ENCODE results near the gene DGCR8. TPM values are rescaled to one million over a fixed set of nuclear protein-coding genes. Genes with fewer than 3 reads are reported as not detected.

DGCR8 gene
- total RNA-seq, 1 donor from 2014 or later = 38.1 TPM

DNA sequence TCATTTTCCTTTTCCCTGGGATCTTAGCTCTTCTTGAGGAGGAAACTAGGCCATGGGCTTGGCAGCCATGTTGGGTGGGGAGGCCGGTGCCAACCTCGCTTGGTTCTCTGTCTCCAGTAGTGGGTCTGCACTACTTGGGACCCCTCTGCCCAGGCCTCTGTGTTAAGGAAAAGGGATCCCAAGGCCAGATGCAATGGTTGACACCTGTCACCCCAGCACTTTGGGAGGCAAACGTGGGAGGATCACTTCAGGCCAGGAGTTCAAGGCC is 49.6 kb downstream of the DGCR8 start:
- peaks cover 37 to 59% (median 55%) of the 10 kb centered on the region in 3 donors for H3K4me1 ChIP-seq (ENCODE audit: control insufficient read depth in 3 of 3, insufficient read depth in 3 of 3, low read length in 3 of 3)
- H3K36me3 ChIP-seq (ENCODE audit: control insufficient read depth in 3 of 3, insufficient read depth in 3 of 3, low read length in 3 of 3) = peaks cover 21 to 28% (median 25%) of the 10 kb centered on the region in 3 donors
- H3K9me3 ChIP-seq (ENCODE audit: control insufficient read depth in 3 of 3, low read length in 3 of 3) = no peaks in the 10 kb centered on the region
- H3K9ac ChIP-seq (ENCODE audit: low read depth in 1 of 3, low read length in 3 of 3) = no peak overlapping the region
- H3K4me3 ChIP-seq (ENCODE audit: low read length in 3 of 3) = no peak overlapping the region
- no peak overlapping the region for H3K27ac ChIP-seq (ENCODE audit: low read depth, low read length)
- no peaks in the 10 kb centered on the region for H3K27me3 ChIP-seq (ENCODE audit: control insufficient read depth in 3 of 3, insufficient read depth in 3 of 3, low read length in 3 of 3)

DNA sequence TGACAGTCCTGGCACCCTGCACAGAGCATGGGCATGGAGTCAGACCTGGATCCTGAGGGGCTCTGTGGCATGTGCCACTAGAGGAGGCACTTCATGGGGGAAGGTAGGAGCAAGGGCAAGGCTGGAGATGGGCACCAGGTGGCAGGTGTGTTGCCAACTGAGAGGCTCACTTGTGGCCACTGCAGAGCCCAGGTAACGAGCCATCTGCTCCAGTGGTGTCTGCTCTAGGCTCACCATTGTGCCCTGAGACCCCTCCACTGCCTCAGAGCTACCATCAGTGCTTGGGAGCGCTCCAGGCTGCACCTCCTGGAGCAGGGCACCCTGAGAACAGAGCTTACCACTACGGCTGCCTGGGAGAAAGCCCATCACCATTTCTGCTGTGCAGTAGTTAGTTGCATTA is 50.3 kb downstream of the DGCR8 start:
- Histone ChIP-seq H3K27me3 (ENCODE audit: control insufficient read depth in 3 of 3, insufficient read depth in 3 of 3, low read length in 3 of 3) (no peaks in the 10 kb centered on the region), H3K36me3 (ENCODE audit: control insufficient read depth in 3 of 3, insufficient read depth in 3 of 3, low read length in 3 of 3) (peaks cover 20 to 22% (median 21%) of the 10 kb centered on the region in 3 donors), H3K9me3 (ENCODE audit: control insufficient read depth in 3 of 3, low read length in 3 of 3) (no peaks in the 10 kb centered on the region), H3K4me3 (ENCODE audit: low read length in 3 of 3) (peak overlapping the region in 1 of 3 donors; percentile 82), H3K9ac (ENCODE audit: low read depth in 1 of 3, low read length in 3 of 3) (peak overlapping the region in 2 of 3 donors; percentile 14 to 93), H3K4me1 (ENCODE audit: control insufficient read depth in 3 of 3, insufficient read depth in 3 of 3, low read length in 3 of 3) (peaks cover 39 to 60% (median 58%) of the 10 kb centered on the region in 3 donors), H3K27ac (ENCODE audit: low read depth, low read length) (peak overlapping the region; percentile 81)

- H3K9ac ChIP-seq (ENCODE audit: low read depth in 1 of 3, low read length in 3 of 3) = peak overlapping the region; percentile 79 to 93 (median 85)
- peaks cover 41 to 60% (median 58%) of the 10 kb centered on the region in 3 donors for H3K4me1 ChIP-seq (ENCODE audit: control insufficient read depth in 3 of 3, insufficient read depth in 3 of 3, low read length in 3 of 3)
- H3K4me3 ChIP-seq (ENCODE audit: low read length in 3 of 3) = peak overlapping the region; percentile 78 to 83 (median 82)
- H3K9me3 ChIP-seq (ENCODE audit: control insufficient read depth in 3 of 3, low read length in 3 of 3) = no peaks in the 10 kb centered on the region
- no peaks in the 10 kb centered on the region for H3K27me3 ChIP-seq (ENCODE audit: control insufficient read depth in 3 of 3, insufficient read depth in 3 of 3, low read length in 3 of 3)
- H3K36me3 ChIP-seq (ENCODE audit: control insufficient read depth in 3 of 3, insufficient read depth in 3 of 3, low read length in 3 of 3) = peaks cover 14 to 18% (median 16%) of the 10 kb centered on the region in 3 donors
- H3K27ac ChIP-seq (ENCODE audit: low read depth, low read length) = peak overlapping the region; percentile 81
Measured at GRCh38 chr22:20130731-20131596, 50.9 kb downstream of the DGCR8 start.

GRCh38 chr22:20131597-20131858 is 51.5 kb downstream of the DGCR8 start, which contains the start of gene ZDHHC8:
ZDHHC8 (plus strand) TSS chr22:20131804; CDS start chr22:20131948, 144 bp downstream.
- Histone ChIP-seq H3K36me3 (ENCODE audit: control insufficient read depth in 3 of 3, insufficient read depth in 3 of 3, low read length in 3 of 3) (peaks cover 8 to 13% (median 10%) of the 10 kb centered on the region in 3 donors), H3K9ac (ENCODE audit: low read depth in 1 of 3, low read length in 3 of 3) (peak within 1 kb of the TSS; percentile 83 to 93 (median 85)), H3K4me3 (ENCODE audit: low read length in 3 of 3) (peak within 1 kb of the TSS; percentile 78 to 86 (median 83)), H3K27ac (ENCODE audit: low read depth, low read length) (peak within 1 kb of the TSS; percentile 81), H3K9me3 (ENCODE audit: control insufficient read depth in 3 of 3, low read length in 3 of 3) (no peaks in the 10 kb centered on the region), H3K4me1 (ENCODE audit: control insufficient read depth in 3 of 3, insufficient read depth in 3 of 3, low read length in 3 of 3) (peaks cover 44 to 60% (median 58%) of the 10 kb centered on the region in 3 donors), H3K27me3 (ENCODE audit: control insufficient read depth in 3 of 3, insufficient read depth in 3 of 3, low read length in 3 of 3) (no peaks in the 10 kb centered on the region)

- Histone ChIP-seq H3K9ac (ENCODE audit: low read depth in 1 of 3, low read length in 3 of 3) (peak overlapping the region; percentile 81 to 88 (median 83)), H3K4me3 (ENCODE audit: low read length in 3 of 3) (peak overlapping the region; percentile 77 to 86 (median 81)), H3K4me1 (ENCODE audit: control insufficient read depth in 3 of 3, insufficient read depth in 3 of 3, low read length in 3 of 3) (peaks cover 49 to 64% (median 63%) of the 10 kb centered on the region in 3 donors), H3K27ac (ENCODE audit: low read depth, low read length) (peak overlapping the region; percentile 62), H3K36me3 (ENCODE audit: control insufficient read depth in 3 of 3, insufficient read depth in 3 of 3, low read length in 3 of 3) (peaks cover 7 to 11% (median 8%) of the 10 kb centered on the region in 3 donors), H3K9me3 (ENCODE audit: control insufficient read depth in 3 of 3, low read length in 3 of 3) (no peaks in the 10 kb centered on the region), H3K27me3 (ENCODE audit: control insufficient read depth in 3 of 3, insufficient read depth in 3 of 3, low read length in 3 of 3) (no peaks in the 10 kb centered on the region)
Measured at GRCh38 chr22:20131859-20132685, 52.0 kb downstream of the DGCR8 start.

DNA sequence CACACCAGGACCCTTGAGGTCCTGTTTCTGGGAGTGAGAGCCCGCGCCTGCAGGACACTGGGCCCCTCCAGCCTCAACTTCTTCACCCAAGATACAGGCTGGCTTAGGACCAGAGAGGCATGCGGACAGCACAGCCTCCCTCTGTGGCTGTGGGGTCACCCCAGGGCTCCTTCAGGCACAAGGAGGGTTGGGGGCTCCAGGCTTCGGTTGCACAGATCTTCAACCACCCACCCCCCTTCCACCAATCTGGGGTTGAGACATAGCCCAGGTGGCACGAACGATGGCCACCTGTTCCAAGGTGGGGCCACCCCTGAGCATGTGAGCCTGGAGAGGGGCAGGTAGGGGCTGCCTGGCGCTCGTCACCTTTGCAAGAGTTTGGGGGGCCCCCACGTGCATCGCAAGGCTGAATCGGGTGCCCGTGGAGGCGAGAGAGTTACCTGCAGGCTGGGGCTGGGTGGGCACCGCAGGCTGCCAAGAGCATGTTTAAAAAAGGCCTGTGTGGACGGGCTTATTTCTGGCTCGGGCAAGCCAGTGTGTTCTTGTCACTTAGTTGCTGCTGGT is 52.7 kb downstream of the DGCR8 start:
- peak overlapping the region; percentile 77 to 86 (median 81) for H3K4me3 ChIP-seq (ENCODE audit: low read length in 3 of 3)
- peak overlapping the region; percentile 81 to 88 (median 83) for H3K9ac ChIP-seq (ENCODE audit: low read depth in 1 of 3, low read length in 3 of 3)
- H3K9me3 ChIP-seq (ENCODE audit: control insufficient read depth in 3 of 3, low read length in 3 of 3) = no peaks in the 10 kb centered on the region
- no peaks in the 10 kb centered on the region for H3K27me3 ChIP-seq (ENCODE audit: control insufficient read depth in 3 of 3, insufficient read depth in 3 of 3, low read length in 3 of 3)
- H3K36me3 ChIP-seq (ENCODE audit: control insufficient read depth in 3 of 3, insufficient read depth in 3 of 3, low read length in 3 of 3) = peaks cover 0 to 5% (median 2%) of the 10 kb centered on the region in 3 donors
- peaks cover 56 to 71% (median 70%) of the 10 kb centered on the region in 3 donors for H3K4me1 ChIP-seq (ENCODE audit: control insufficient read depth in 3 of 3, insufficient read depth in 3 of 3, low read length in 3 of 3)
- peak overlapping the region; percentile 62 for H3K27ac ChIP-seq (ENCODE audit: low read depth, low read length)

GRCh38 chr22:20133930-20134549 is 54.0 kb downstream of the DGCR8 start:
- H3K4me3 ChIP-seq (ENCODE audit: low read length in 3 of 3) = peak overlapping the region in 1 of 3 donors; percentile 40
- peaks cover 0 to 2% (median 0%) of the 10 kb centered on the region in 3 donors for H3K36me3 ChIP-seq (ENCODE audit: control insufficient read depth in 3 of 3, insufficient read depth in 3 of 3, low read length in 3 of 3)
- peak overlapping the region in 2 of 3 donors; percentile 5 to 45 for H3K9ac ChIP-seq (ENCODE audit: low read depth in 1 of 3, low read length in 3 of 3)
- no peaks in the 10 kb centered on the region for H3K9me3 ChIP-seq (ENCODE audit: control insufficient read depth in 3 of 3, low read length in 3 of 3)
- no peaks in the 10 kb centered on the region for H3K27me3 ChIP-seq (ENCODE audit: control insufficient read depth in 3 of 3, insufficient read depth in 3 of 3, low read length in 3 of 3)
- H3K27ac ChIP-seq (ENCODE audit: low read depth, low read length) = no peak overlapping the region
- peaks cover 60 to 79% (median 78%) of the 10 kb centered on the region in 3 donors for H3K4me1 ChIP-seq (ENCODE audit: control insufficient read depth in 3 of 3, insufficient read depth in 3 of 3, low read length in 3 of 3)

- Histone ChIP-seq H3K9ac (ENCODE audit: low read depth in 1 of 3, low read length in 3 of 3) (peak overlapping the region; percentile 51 to 68 (median 53)), H3K27me3 (ENCODE audit: control insufficient read depth in 3 of 3, insufficient read depth in 3 of 3, low read length in 3 of 3) (no peaks in the 10 kb centered on the region), H3K4me1 (ENCODE audit: control insufficient read depth in 3 of 3, insufficient read depth in 3 of 3, low read length in 3 of 3) (peaks cover 60 to 71% (median 68%) of the 10 kb centered on the region in 3 donors), H3K4me3 (ENCODE audit: low read length in 3 of 3) (no peak overlapping the region), H3K9me3 (ENCODE audit: control insufficient read depth in 3 of 3, low read length in 3 of 3) (no peaks in the 10 kb centered on the region), H3K36me3 (ENCODE audit: control insufficient read depth in 3 of 3, insufficient read depth in 3 of 3, low read length in 3 of 3) (peaks cover 5 to 10% (median 5%) of the 10 kb centered on the region in 3 donors), H3K27ac (ENCODE audit: low read depth, low read length) (no peak overlapping the region)
Measured at GRCh38 chr22:20135265-20135664, 55.2 kb downstream of the DGCR8 start.

DNA sequence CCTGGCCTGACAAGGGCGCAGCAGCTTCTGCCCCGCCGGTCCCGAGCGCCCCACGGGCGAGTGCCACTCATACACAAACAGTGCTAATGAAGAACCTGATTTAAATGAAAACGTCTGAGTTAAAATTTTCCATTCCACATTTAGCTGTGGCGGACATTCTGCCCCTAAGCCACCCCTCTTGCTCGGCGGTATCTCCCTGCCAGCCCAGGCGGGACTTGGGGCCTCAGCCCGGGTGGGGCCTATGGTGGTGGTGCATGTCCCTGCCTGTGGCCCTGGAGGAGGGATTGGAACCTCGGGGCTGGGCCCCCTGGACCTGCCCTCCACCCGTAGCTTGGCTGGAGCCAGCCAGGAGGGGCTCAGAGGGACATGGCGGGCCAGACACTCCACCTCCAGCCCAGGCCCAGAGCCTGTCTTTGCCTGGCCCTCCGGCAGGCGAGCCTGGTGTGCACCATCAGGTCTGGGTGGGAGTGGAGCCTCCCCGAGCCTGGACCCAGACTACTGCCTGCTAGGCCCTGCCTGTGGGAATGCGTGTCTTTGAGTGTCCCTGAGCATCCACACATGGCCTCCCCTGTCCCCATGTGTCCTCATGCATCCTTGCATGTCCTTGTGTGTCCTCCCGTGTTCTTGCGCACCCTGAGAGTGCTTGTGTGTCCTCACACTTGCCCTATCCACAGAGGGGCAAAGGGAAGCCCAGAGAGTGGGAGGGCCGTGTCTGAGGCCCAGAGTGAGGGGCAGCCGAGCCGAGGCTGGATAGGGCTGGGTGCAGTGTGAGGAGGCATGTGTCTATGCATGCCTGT is 56.0 kb downstream of the DGCR8 start:
- Histone ChIP-seq H3K4me1 (ENCODE audit: control insufficient read depth in 3 of 3, insufficient read depth in 3 of 3, low read length in 3 of 3) (peaks cover 54 to 65% (median 62%) of the 10 kb centered on the region in 3 donors), H3K4me3 (ENCODE audit: low read length in 3 of 3) (peak overlapping the region in 2 of 3 donors; percentile 32 to 49), H3K36me3 (ENCODE audit: control insufficient read depth in 3 of 3, insufficient read depth in 3 of 3, low read length in 3 of 3) (peaks cover 5 to 10% (median 5%) of the 10 kb centered on the region in 3 donors), H3K9me3 (ENCODE audit: control insufficient read depth in 3 of 3, low read length in 3 of 3) (no peaks in the 10 kb centered on the region), H3K27me3 (ENCODE audit: control insufficient read depth in 3 of 3, insufficient read depth in 3 of 3, low read length in 3 of 3) (no peaks in the 10 kb centered on the region), H3K27ac (ENCODE audit: low read depth, low read length) (no peak overlapping the region), H3K9ac (ENCODE audit: low read depth in 1 of 3, low read length in 3 of 3) (peak overlapping the region; percentile 51 to 68 (median 53))

Measured in skeletal muscle tissue (tissue), 4 donors.